Astrocyte (in vitro differentiated cells and primary cell): ENCODE results near the gene IFNGR2. TPM values are rescaled to one million over a fixed set of nuclear protein-coding genes. Genes with fewer than 3 reads are reported as not detected.

Experiments used
- DNase-seq: peaks from one replicate; pipeline ENCODE4 v3.0.0-alpha.2; 2010; ENCODE audit warnings: low read depth
- FAIRE-seq: peaks from 2 replicates; lab custom pipeline; 2011; peaks lifted over from hg19 to GRCh38; lab: Jason Lieb, UNC
- H2AFZ ChIP-seq: 2 replicates; pipeline ENCODE4 v1.6.0; 2012; ENCODE audit warnings: low read depth, low read length, inconsistent platforms
- H3K27ac ChIP-seq: 2 replicates; pipeline ENCODE4 v1.5.1; 2011; ENCODE audit warnings: low read depth, low read length, inconsistent platforms
- H3K27me3 ChIP-seq: 2 replicates; pipeline ENCODE4 v1.6.0; 2011; ENCODE audit warnings: low read length, inconsistent platforms; ENCODE audit not compliant: insufficient read depth
- H3K36me3 ChIP-seq: 2 replicates; pipeline ENCODE4 v1.5.1; 2011; ENCODE audit warnings: low read length, inconsistent platforms; ENCODE audit not compliant: insufficient read depth
- H3K4me1 ChIP-seq: 2 replicates; pipeline ENCODE4 v1.5.1; 2011; ENCODE audit warnings: low read length, inconsistent platforms; ENCODE audit not compliant: insufficient read depth
- H3K4me2 ChIP-seq: 2 replicates; pipeline ENCODE4 v1.6.0; 2012; ENCODE audit warnings: low read length, inconsistent platforms
- H3K4me3 ChIP-seq: 2 replicates; pipeline ENCODE4 v1.5.1; 2011; ENCODE audit warnings: low read depth, mild to moderate bottlenecking, low read length, inconsistent platforms; ENCODE audit not compliant: insufficient read depth
- H3K79me2 ChIP-seq: 2 replicates; pipeline ENCODE4 v1.6.0; 2012; ENCODE audit warnings: mild to moderate bottlenecking, low read length, inconsistent platforms; ENCODE audit not compliant: insufficient read depth
- H3K9ac ChIP-seq: 2 replicates; pipeline ENCODE4 v1.6.0; 2012; ENCODE audit warnings: mild to moderate bottlenecking, low read length, inconsistent platforms
- H3K9me3 ChIP-seq: 2 replicates; pipeline ENCODE4 v1.5.1; 2012; ENCODE audit warnings: low read depth, mild to moderate bottlenecking, low read length, inconsistent platforms; ENCODE audit not compliant: insufficient read depth
- H4K20me1 ChIP-seq: 2 replicates; pipeline ENCODE4 v1.6.0; 2012; ENCODE audit warnings: low read length, inconsistent platforms; ENCODE audit not compliant: insufficient read depth
- H3K27ac Mint-ChIP-seq: one replicate; pipeline ENCODE4 v1.8.0; 2021; ENCODE audit warnings: mild to moderate bottlenecking, mixed read lengths; ENCODE audit not compliant: unreplicated experiment
- H3K27me3 Mint-ChIP-seq: one replicate; pipeline ENCODE4 v1.8.0; 2021; ENCODE audit warnings: low read depth, mixed read lengths; ENCODE audit not compliant: unreplicated experiment
- H3K36me3 Mint-ChIP-seq: one replicate; pipeline ENCODE4 v1.8.0; 2021; ENCODE audit warnings: low read depth, mixed read lengths; ENCODE audit not compliant: unreplicated experiment
- H3K4me1 Mint-ChIP-seq: one replicate; pipeline ENCODE4 v1.8.0; 2021; ENCODE audit warnings: low read depth, mixed read lengths; ENCODE audit not compliant: unreplicated experiment
- H3K4me3 Mint-ChIP-seq: one replicate; pipeline ENCODE4 v1.8.0; 2021; ENCODE audit warnings: mild to moderate bottlenecking, moderate library complexity, mixed read lengths; ENCODE audit not compliant: unreplicated experiment
- H3K9me3 Mint-ChIP-seq: one replicate; pipeline ENCODE4 v1.8.0; 2021; ENCODE audit warnings: mild to moderate bottlenecking, mixed read lengths; ENCODE audit not compliant: unreplicated experiment
- CTCF ChIP-seq: IDR thresholded peaks from 2 replicates; pipeline ENCODE4 v1.5.1; 2011; ENCODE audit warnings: low read depth, mild to moderate bottlenecking, inconsistent platforms, low read length, moderate library complexity; ENCODE audit not compliant: insufficient read depth
- EZH2 ChIP-seq: IDR thresholded peaks from 2 replicates; pipeline ENCODE4 v1.6.1; 2012; ENCODE audit warnings: mild to moderate bottlenecking, low read length, inconsistent platforms; ENCODE audit not compliant: insufficient read depth
- total RNA-seq: library from RNA; stranded (reverse); gene quantifications from 2 replicates; pipeline ENCODE4 v1.2.1, GENCODE V29; 2021

IFNGR2 gene
- total RNA-seq, 1 donor from 2014 or later, result 58.9 TPM

GRCh38 chr21:33374080-33374449, 29.1 kb upstream of the IFNGR2 start:
- Mint-ChIP-seq H3K36me3 (peaks cover 3% of the 10 kb centered on the region), H3K27ac (no peak overlapping the region), H3K4me3 (no peak overlapping the region), H3K4me1 (peaks cover 1% of the 10 kb centered on the region), H3K27me3 (peaks cover 2% of the 10 kb centered on the region), H3K9me3 (peaks cover 16% of the 10 kb centered on the region)
- H3K4me2 ChIP-seq, result peak overlapping the region; percentile 18
- H3K4me1 ChIP-seq, result peaks cover 4% of the 10 kb centered on the region
- no peaks in the 10 kb centered on the region for H3K27me3 ChIP-seq
- H2AFZ ChIP-seq, result no peak overlapping the region
- no peak overlapping the region for H3K9ac ChIP-seq
- no peaks in the 10 kb centered on the region for H3K36me3 ChIP-seq
- no peak for DNase-seq
- H4K20me1 ChIP-seq, result no peaks in the 10 kb centered on the region
- H3K79me2 ChIP-seq, result no peaks in the 10 kb centered on the region
- TF ChIP-seq CTCF (no peak), EZH2 (no peak)
- H3K9me3 ChIP-seq, result peaks cover 6% of the 10 kb centered on the region
- H3K4me3 ChIP-seq, result no peak overlapping the region
- FAIRE-seq, result no peak
- no peak overlapping the region for H3K27ac ChIP-seq

- DNase-seq, result peak; percentile 35
- no peak overlapping the region for H3K27ac Mint-ChIP-seq
- H3K36me3 Mint-ChIP-seq, result peaks cover 3% of the 10 kb centered on the region
- H3K27ac ChIP-seq, result no peak overlapping the region
- peak overlapping the region; percentile 18 for H3K4me2 ChIP-seq
- no peaks in the 10 kb centered on the region for H3K79me2 ChIP-seq
- H3K27me3 ChIP-seq, result no peaks in the 10 kb centered on the region
- no peaks in the 10 kb centered on the region for H4K20me1 ChIP-seq
- H3K9me3 ChIP-seq, result peaks cover 6% of the 10 kb centered on the region
- no peaks in the 10 kb centered on the region for H3K36me3 ChIP-seq
- FAIRE-seq, result no peak
- peaks cover 6% of the 10 kb centered on the region for H3K4me1 ChIP-seq
- peaks cover 13% of the 10 kb centered on the region for H3K9me3 Mint-ChIP-seq
- no peak overlapping the region for H3K4me3 ChIP-seq
- H3K4me1 Mint-ChIP-seq, result peaks cover 4% of the 10 kb centered on the region
- no peak overlapping the region for H3K9ac ChIP-seq
- peaks cover 2% of the 10 kb centered on the region for H3K27me3 Mint-ChIP-seq
- H3K4me3 Mint-ChIP-seq, result no peak overlapping the region
- H2AFZ ChIP-seq, result no peak overlapping the region
- TF ChIP-seq CTCF, result peak; percentile 52
- no peak for TF ChIP-seq EZH2
Measured at GRCh38 chr21:33374450-33375096, 28.6 kb upstream of the IFNGR2 start.

- Mint-ChIP-seq H3K4me1 (peaks cover 10% of the 10 kb centered on the region), H3K27ac (no peak overlapping the region), H3K27me3 (peaks cover 2% of the 10 kb centered on the region), H3K9me3 (peaks cover 11% of the 10 kb centered on the region), H3K4me3 (no peak overlapping the region), H3K36me3 (peaks cover 3% of the 10 kb centered on the region)
- TF ChIP-seq EZH2 (no peak), CTCF (no peak)
- peaks cover 2% of the 10 kb centered on the region for H3K9me3 ChIP-seq
- no peak overlapping the region for H2AFZ ChIP-seq
- H3K4me1 ChIP-seq, result peaks cover 12% of the 10 kb centered on the region
- H3K4me2 ChIP-seq, result no peak overlapping the region
- H3K4me3 ChIP-seq, result no peak overlapping the region
- no peak overlapping the region for H3K9ac ChIP-seq
- no peak overlapping the region for H3K27ac ChIP-seq
- H3K27me3 ChIP-seq, result no peaks in the 10 kb centered on the region
- FAIRE-seq, result no peak
- no peaks in the 10 kb centered on the region for H3K79me2 ChIP-seq
- no peaks in the 10 kb centered on the region for H3K36me3 ChIP-seq
- DNase-seq, result no peak
- no peaks in the 10 kb centered on the region for H4K20me1 ChIP-seq
Measured at GRCh38 chr21:33375101-33375644, 28.0 kb upstream of the IFNGR2 start.
